Parathyroid adenoma (tissue), 2 donors: ENCODE measurements around the gene CPT1B.

Experiments used
- H2AFZ ChIP-seq: fragments of 300-600 bp; sonication (generic); one replicate; pipeline ENCODE4 v1.7.0; 2017; ENCODE audit warnings: antibody characterized with exemption, mild to moderate bottlenecking
- H3K27ac ChIP-seq: fragments of 300-600 bp; sonication (generic); one replicate; pipeline ENCODE4 v1.7.0; 2017
- H3K27me3 ChIP-seq: fragments of 300-600 bp; sonication (generic); one replicate; pipeline ENCODE4 v1.7.0; 2017; ENCODE audit warnings: low read length; ENCODE audit not compliant: control insufficient read depth, insufficient read depth
- H3K36me3 ChIP-seq: fragments of 300-600 bp; sonication (generic); one replicate; pipeline ENCODE4 v1.7.0; 2017; ENCODE audit warnings: low read length; ENCODE audit not compliant: control insufficient read depth, insufficient read depth
- H3K4me1 ChIP-seq: fragments of 300-600 bp; sonication (generic); one replicate; pipeline ENCODE4 v1.7.0; 2017; ENCODE audit warnings: control low read depth
- H3K4me2 ChIP-seq: fragments of 300-600 bp; sonication (generic); one replicate; pipeline ENCODE4 v1.7.0; 2017; ENCODE audit warnings: low read length
- H3K4me3 ChIP-seq: fragments of 300-600 bp; sonication (generic); one replicate; pipeline ENCODE4 v1.7.0; 2017; ENCODE audit warnings: low read depth, low read length
- H3K79me2 ChIP-seq: fragments of 300-600 bp; sonication (generic); one replicate; pipeline ENCODE4 v1.7.0; 2017; ENCODE audit warnings: control low read depth
- H3K9ac ChIP-seq: fragments of 300-600 bp; sonication (generic); one replicate; pipeline ENCODE4 v1.7.0; 2017; ENCODE audit warnings: mild to moderate bottlenecking
- H3K9me3 ChIP-seq: fragments of 300-600 bp; sonication (generic); one replicate; pipeline ENCODE4 v1.7.0; 2017; ENCODE audit warnings: low read length; ENCODE audit not compliant: control insufficient read depth
- CTCF ChIP-seq: fragments of 300-600 bp; sonication (generic); IDR thresholded peaks from one replicate; pipeline ENCODE4 v1.7.0; 2017; ENCODE audit warnings: antibody characterized with exemption, mild to moderate bottlenecking
- donor health status: primary hyperparathyroidism.

The CPT1B gene

GRCh38 chr22:50553310-50553709 lies 24.9 kb downstream of the CPT1B start:
- no peak for TF ChIP-seq CTCF
- Histone ChIP-seq H3K79me2 (no peaks in the 10 kb centered on the region), H3K4me1 (no peaks in the 10 kb centered on the region), H3K27ac (no peak overlapping the region), H3K9me3 (no peaks in the 10 kb centered on the region), H3K27me3 (no peaks in the 10 kb centered on the region), H2AFZ (no peak overlapping the region), H3K36me3 (no peaks in the 10 kb centered on the region), H3K4me2 (no peak overlapping the region), H3K9ac (no peak overlapping the region), H3K4me3 (no peak overlapping the region)

GRCh38 chr22:50551160-50551752 lies 27.0 kb downstream of the CPT1B start:
- no peaks in the 10 kb centered on the region for H3K9me3 ChIP-seq
- no peak overlapping the region for H3K9ac ChIP-seq
- no peaks in the 10 kb centered on the region for H3K4me1 ChIP-seq
- no peak for TF ChIP-seq CTCF
- H3K27ac ChIP-seq = no peak overlapping the region
- no peak overlapping the region for H2AFZ ChIP-seq
- H3K27me3 ChIP-seq = no peaks in the 10 kb centered on the region
- no peaks in the 10 kb centered on the region for H3K36me3 ChIP-seq
- no peak overlapping the region for H3K4me2 ChIP-seq
- H3K79me2 ChIP-seq = no peaks in the 10 kb centered on the region
- no peak overlapping the region for H3K4me3 ChIP-seq

- TF ChIP-seq CTCF = no peak
- H3K4me1 ChIP-seq = peaks cover 4% of the 10 kb centered on the region
- no peaks in the 10 kb centered on the region for H3K36me3 ChIP-seq
- H3K27ac ChIP-seq = no peak overlapping the region
- no peak overlapping the region for H3K4me2 ChIP-seq
- no peak overlapping the region for H3K9ac ChIP-seq
- H3K27me3 ChIP-seq = no peaks in the 10 kb centered on the region
- no peak overlapping the region for H3K4me3 ChIP-seq
- H2AFZ ChIP-seq = no peak overlapping the region
- no peaks in the 10 kb centered on the region for H3K9me3 ChIP-seq
- H3K79me2 ChIP-seq = no peaks in the 10 kb centered on the region
These were observed 27.8 kb downstream of the CPT1B start for GRCh38 chr22:50550395-50550794.

GRCh38 chr22:50548921-50549790 lies 29.1 kb downstream of the CPT1B start:
- H3K9me3 ChIP-seq = no peaks in the 10 kb centered on the region
- no peak overlapping the region for H3K27ac ChIP-seq
- peaks cover 7% of the 10 kb centered on the region for H3K4me1 ChIP-seq
- H3K27me3 ChIP-seq = no peaks in the 10 kb centered on the region
- no peaks in the 10 kb centered on the region for H3K36me3 ChIP-seq
- no peak for TF ChIP-seq CTCF
- no peak overlapping the region for H3K9ac ChIP-seq
- no peak overlapping the region for H3K4me2 ChIP-seq
- no peak overlapping the region for H3K4me3 ChIP-seq
- H2AFZ ChIP-seq = no peak overlapping the region
- H3K79me2 ChIP-seq = no peaks in the 10 kb centered on the region
